ENCODE measurements around the gene UTP3. TPM values are rescaled to one million over a fixed set of nuclear protein-coding genes. Genes with fewer than 3 reads are reported as not detected.
A peak's percentile ranks its signal among the peaks of the same experiment; 100 is the strongest.
"Not testable (repeated sequence)": the region's sequence is repeated elsewhere in the genome, so short reads cannot be mapped to it uniquely, and the experiment has no call there.

The UTP3 gene
- total RNA-seq, 1 experiment from 2014 or later: 21.2 TPM

DNA sequence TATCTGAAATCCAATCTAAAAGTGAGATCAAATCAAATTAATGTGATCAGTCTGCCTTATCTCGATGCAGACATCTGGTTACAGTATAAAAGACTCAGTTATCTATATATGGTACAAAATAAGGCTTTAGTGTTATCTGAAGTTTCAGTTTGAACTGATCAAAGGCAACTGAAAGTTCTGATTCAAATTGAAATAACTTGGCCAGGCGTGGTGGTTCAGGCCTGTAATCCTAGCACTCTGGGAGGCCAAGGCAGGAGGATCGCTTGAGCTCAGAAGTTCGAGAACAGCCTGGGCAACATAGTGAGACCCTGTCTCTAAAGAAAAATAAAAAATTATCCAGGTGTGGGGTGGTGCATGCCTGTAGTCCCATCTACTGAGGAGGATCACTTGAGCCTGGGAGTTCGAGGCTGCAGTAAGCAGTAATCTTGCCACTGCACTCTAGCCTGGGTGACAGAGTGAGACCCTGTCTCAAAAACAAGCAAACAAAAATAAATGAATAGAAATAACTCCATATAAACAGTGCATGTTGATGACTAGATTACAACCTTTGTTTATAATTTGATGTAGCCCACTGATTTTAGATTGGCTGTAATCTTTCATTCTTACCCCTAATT is 26.9 kb upstream of the UTP3 start:
- peaks cover 11% of the 10 kb centered on the region for H3K4me1 ChIP-seq (ENCODE audit: low read length)
- peak overlapping the region; percentile 34; the same call in 1 of the 2 replicates for H2AFZ ChIP-seq (ENCODE audit: low read length)
- not testable (repeated sequence) for H3K27ac ChIP-seq (ENCODE audit: low read length); H3K9me3 ChIP-seq (ENCODE audit: low read length); H3K79me2 ChIP-seq (ENCODE audit: low read length); DNase-seq; H3K27me3 ChIP-seq (ENCODE audit: low read length); H3K36me3 ChIP-seq (ENCODE audit: insufficient read depth, low read length); H3K4me2 ChIP-seq (ENCODE audit: low read depth, low read length, poor library complexity, severe bottlenecking); H4K20me1 ChIP-seq (ENCODE audit: insufficient read depth, low read depth, low read length); H3K4me3 ChIP-seq (ENCODE audit: low read length); H3K9me2 ChIP-seq (replicated peaks; ENCODE audit: insufficient read depth, low read length); H3K9ac ChIP-seq (ENCODE audit: low read length)

DNA sequence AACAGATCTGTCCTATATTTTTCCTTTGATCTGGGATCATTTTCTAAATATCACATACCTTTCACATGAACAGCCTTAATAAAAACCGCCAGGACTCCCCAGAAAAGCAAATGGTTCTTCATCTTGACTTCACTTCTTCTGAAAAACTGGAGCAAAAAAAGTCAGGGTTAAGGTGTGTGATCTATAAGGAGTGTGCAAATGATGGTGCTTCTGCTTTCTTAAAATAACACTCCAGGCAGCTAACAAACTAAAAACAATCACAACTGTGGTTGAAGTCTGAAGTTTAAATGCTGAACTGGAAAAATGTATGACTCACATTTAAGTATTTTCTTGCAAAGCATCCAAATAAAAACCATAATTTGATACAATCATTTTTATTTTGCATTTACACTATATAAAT is 22.0 kb upstream of the UTP3 start, which contains the start of gene JCHAIN:
Gene JCHAIN, minus strand, starts transcription at position 140 of the 400 bp plus-strand sequence. Its CDS starts 18 bp downstream, at position 122.
- peak within 1 kb of the TSS; percentile 72 for H3K27ac ChIP-seq (ENCODE audit: low read length)
- no peak for DNase-seq
- peak within 1 kb of the TSS; percentile 63 for H3K4me2 ChIP-seq (ENCODE audit: low read depth, low read length, poor library complexity, severe bottlenecking)
- peaks cover 35% of the 10 kb centered on the region for H3K4me1 ChIP-seq (ENCODE audit: low read length)
- H3K79me2 ChIP-seq (ENCODE audit: low read length): no peaks in the 10 kb centered on the region
- peak within 1 kb of the TSS; percentile 42 for H3K9ac ChIP-seq (ENCODE audit: low read length)
- no peaks in the 10 kb centered on the region for H3K9me2 ChIP-seq (replicated peaks; ENCODE audit: insufficient read depth, low read length)
- no peaks in the 10 kb centered on the region for H3K9me3 ChIP-seq (ENCODE audit: low read length)
- peak within 1 kb of the TSS; percentile 46 for H3K4me3 ChIP-seq (ENCODE audit: low read length)
- H3K36me3 ChIP-seq (ENCODE audit: insufficient read depth, low read length): no peaks in the 10 kb centered on the region
- peak within 1 kb of the TSS; percentile 13; the same call in 1 of the 2 replicates for H2AFZ ChIP-seq (ENCODE audit: low read length)
- H4K20me1 ChIP-seq (ENCODE audit: insufficient read depth, low read depth, low read length): no peaks in the 10 kb centered on the region
- no peaks in the 10 kb centered on the region for H3K27me3 ChIP-seq (ENCODE audit: low read length)

DNA sequence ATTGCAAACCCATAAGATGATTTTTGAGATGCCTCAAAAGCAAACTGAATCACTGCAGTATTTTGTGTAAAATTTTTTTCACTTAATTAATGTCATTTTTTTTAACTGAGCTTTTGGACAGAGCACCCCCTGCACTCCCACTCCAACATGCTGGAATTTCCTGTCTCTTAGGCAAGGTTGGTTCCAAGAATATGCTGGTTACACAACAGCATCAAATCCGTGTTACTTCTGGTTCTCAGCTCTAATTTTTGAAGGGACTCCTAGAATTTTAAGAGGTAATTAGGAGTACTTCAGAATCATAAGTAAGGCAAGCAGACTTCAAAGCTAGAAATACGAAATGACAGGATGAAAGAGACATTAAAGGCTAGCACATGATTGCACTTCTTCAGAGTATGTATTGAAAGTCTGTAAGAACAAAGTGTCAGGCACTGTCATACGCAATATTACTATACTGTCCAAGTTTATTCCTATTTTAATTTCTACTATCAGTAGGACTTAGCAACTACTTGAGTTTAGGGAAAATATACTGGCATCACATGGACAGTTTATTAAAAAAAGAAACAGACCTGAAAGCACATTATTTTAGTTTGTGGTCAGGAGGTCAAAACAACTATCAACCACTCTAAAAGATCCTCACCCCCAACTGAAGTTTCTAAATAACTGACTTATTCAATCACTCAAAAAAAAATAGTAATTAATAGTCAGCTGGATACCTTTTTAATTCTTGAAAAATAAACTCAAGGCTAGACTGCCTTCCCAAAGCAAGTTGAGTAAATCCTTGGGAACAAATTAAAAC is 20.4 kb upstream of the UTP3 start:
- no peaks in the 10 kb centered on the region for H3K27me3 ChIP-seq (ENCODE audit: low read length)
- H3K4me3 ChIP-seq (ENCODE audit: low read length): no peak overlapping the region
- no peaks in the 10 kb centered on the region for H3K79me2 ChIP-seq (ENCODE audit: low read length)
- no peaks in the 10 kb centered on the region for H3K9me3 ChIP-seq (ENCODE audit: low read length)
- no peak for DNase-seq
- no peaks in the 10 kb centered on the region for H4K20me1 ChIP-seq (ENCODE audit: insufficient read depth, low read depth, low read length)
- H3K9me2 ChIP-seq (replicated peaks; ENCODE audit: insufficient read depth, low read length): no peaks in the 10 kb centered on the region
- H3K9ac ChIP-seq (ENCODE audit: low read length): no peak overlapping the region
- H3K4me2 ChIP-seq (ENCODE audit: low read depth, low read length, poor library complexity, severe bottlenecking): no peak overlapping the region
- 0 out of 2 replicates have a peak overlapping the region, but pooled peaks have one; percentile 57 for H2AFZ ChIP-seq (ENCODE audit: low read length)
- H3K36me3 ChIP-seq (ENCODE audit: insufficient read depth, low read length): no peaks in the 10 kb centered on the region
- H3K27ac ChIP-seq (ENCODE audit: low read length): no peak overlapping the region
- H3K4me1 ChIP-seq (ENCODE audit: low read length): peaks cover 35% of the 10 kb centered on the region

DNA sequence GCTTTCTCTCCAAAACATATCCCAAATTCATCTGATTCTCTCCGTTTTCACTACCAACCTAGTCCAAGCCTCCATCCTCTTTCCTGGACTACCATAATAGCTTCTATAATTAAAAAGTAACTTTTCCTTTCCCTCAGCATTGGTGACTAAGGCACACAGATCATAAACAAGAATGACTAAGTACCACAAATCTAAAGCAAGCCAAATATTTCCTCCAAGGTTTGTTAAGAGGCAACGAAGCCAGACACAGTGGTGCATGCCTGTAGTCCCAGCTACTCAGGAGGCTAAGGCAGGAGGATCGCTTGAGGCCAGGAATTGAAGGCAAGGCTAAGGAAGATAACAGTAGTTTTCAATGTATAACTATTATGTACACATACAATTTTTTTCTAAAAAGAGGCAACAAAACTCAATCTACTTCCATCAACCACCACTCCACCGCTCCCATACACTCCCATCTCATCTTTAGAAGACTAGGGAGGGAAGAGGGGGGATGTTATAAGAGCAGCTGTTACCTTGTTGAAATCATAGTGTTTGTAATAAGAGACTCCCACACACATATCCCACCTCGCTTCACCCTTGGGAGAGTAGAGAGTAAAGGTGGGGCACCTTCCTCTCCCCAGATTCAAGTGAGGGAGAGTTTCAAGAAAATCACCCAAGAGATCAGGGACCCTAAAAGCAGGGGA is 17.9 kb upstream of the UTP3 start:
- no peaks in the 10 kb centered on the region for H3K27me3 ChIP-seq (ENCODE audit: low read length)
- H3K36me3 ChIP-seq (ENCODE audit: insufficient read depth, low read length): no peaks in the 10 kb centered on the region
- peaks cover 32% of the 10 kb centered on the region for H3K4me1 ChIP-seq (ENCODE audit: low read length)
- no peaks in the 10 kb centered on the region for H3K9me3 ChIP-seq (ENCODE audit: low read length)
- no peak overlapping the region for H3K4me3 ChIP-seq (ENCODE audit: low read length)
- H2AFZ ChIP-seq (ENCODE audit: low read length): no peak overlapping the region
- H3K9ac ChIP-seq (ENCODE audit: low read length): no peak overlapping the region
- H3K4me2 ChIP-seq (ENCODE audit: low read depth, low read length, poor library complexity, severe bottlenecking): no peak overlapping the region
- H3K79me2 ChIP-seq (ENCODE audit: low read length): no peaks in the 10 kb centered on the region
- no peak for DNase-seq
- no peaks in the 10 kb centered on the region for H4K20me1 ChIP-seq (ENCODE audit: insufficient read depth, low read depth, low read length)
- H3K27ac ChIP-seq (ENCODE audit: low read length): no peak overlapping the region
- H3K9me2 ChIP-seq (replicated peaks; ENCODE audit: insufficient read depth, low read length): no peaks in the 10 kb centered on the region

- Histone ChIP-seq H3K36me3 (ENCODE audit: insufficient read depth, low read length) (no peaks in the 10 kb centered on the region), H3K9ac (ENCODE audit: low read length) (no peak overlapping the region), H3K79me2 (ENCODE audit: low read length) (no peaks in the 10 kb centered on the region), H3K27ac (ENCODE audit: low read length) (no peak overlapping the region), H3K9me3 (ENCODE audit: low read length) (no peaks in the 10 kb centered on the region), H3K9me2 (replicated peaks; ENCODE audit: insufficient read depth, low read length) (no peaks in the 10 kb centered on the region), H3K4me2 (ENCODE audit: low read depth, low read length, poor library complexity, severe bottlenecking) (no peak overlapping the region), H3K4me1 (ENCODE audit: low read length) (peaks cover 27% of the 10 kb centered on the region), H3K4me3 (ENCODE audit: low read length) (no peak overlapping the region), H2AFZ (ENCODE audit: low read length) (no peak overlapping the region), H4K20me1 (ENCODE audit: insufficient read depth, low read depth, low read length) (no peaks in the 10 kb centered on the region), H3K27me3 (ENCODE audit: low read length) (no peaks in the 10 kb centered on the region)
- DNase-seq: no peak
These were observed 17.2 kb upstream of the UTP3 start for GRCh38 chr4:70671091-70671490.

GRCh38 chr4:70674191-70674590 is 14.1 kb upstream of the UTP3 start:
- no peak overlapping the region for H3K27ac ChIP-seq (ENCODE audit: low read length)
- no peak overlapping the region for H3K4me3 ChIP-seq (ENCODE audit: low read length)
- H2AFZ ChIP-seq (ENCODE audit: low read length): no peak overlapping the region
- H4K20me1 ChIP-seq (ENCODE audit: insufficient read depth, low read depth, low read length): no peaks in the 10 kb centered on the region
- no peaks in the 10 kb centered on the region for H3K27me3 ChIP-seq (ENCODE audit: low read length)
- H3K9me2 ChIP-seq (replicated peaks; ENCODE audit: insufficient read depth, low read length): no peaks in the 10 kb centered on the region
- H3K9ac ChIP-seq (ENCODE audit: low read length): no peak overlapping the region
- no peaks in the 10 kb centered on the region for H3K79me2 ChIP-seq (ENCODE audit: low read length)
- H3K4me2 ChIP-seq (ENCODE audit: low read depth, low read length, poor library complexity, severe bottlenecking): no peak overlapping the region
- H3K36me3 ChIP-seq (ENCODE audit: insufficient read depth, low read length): no peaks in the 10 kb centered on the region
- peaks cover 33% of the 10 kb centered on the region for H3K4me1 ChIP-seq (ENCODE audit: low read length)
- no peaks in the 10 kb centered on the region for H3K9me3 ChIP-seq (ENCODE audit: low read length)
- no peak for DNase-seq

DNA sequence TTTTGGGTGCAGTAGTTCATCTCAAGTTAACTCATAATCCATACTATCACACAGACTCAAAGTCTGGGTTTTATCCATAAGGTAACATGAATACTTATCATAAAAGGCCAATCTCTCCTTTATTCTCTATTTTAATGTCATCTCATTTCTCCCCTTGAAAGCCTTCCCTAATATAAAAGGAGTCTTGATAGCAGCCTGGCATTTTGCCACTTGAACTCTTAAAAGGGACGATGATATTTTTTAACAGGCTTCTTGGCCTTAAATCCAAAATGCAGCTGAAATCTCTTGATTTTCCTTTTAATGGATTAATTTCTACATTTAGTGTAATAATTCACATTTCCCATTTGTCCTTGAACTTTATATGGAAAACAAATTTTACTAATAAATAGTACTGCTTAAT is 13.6 kb upstream of the UTP3 start:
- Histone ChIP-seq H2AFZ (ENCODE audit: low read length) (no peak overlapping the region), H3K79me2 (ENCODE audit: low read length) (no peaks in the 10 kb centered on the region), H4K20me1 (ENCODE audit: insufficient read depth, low read depth, low read length) (no peaks in the 10 kb centered on the region), H3K9ac (ENCODE audit: low read length) (no peak overlapping the region), H3K27ac (ENCODE audit: low read length) (no peak overlapping the region), H3K4me2 (ENCODE audit: low read depth, low read length, poor library complexity, severe bottlenecking) (no peak overlapping the region), H3K9me3 (ENCODE audit: low read length) (no peaks in the 10 kb centered on the region), H3K4me1 (ENCODE audit: low read length) (peaks cover 34% of the 10 kb centered on the region), H3K4me3 (ENCODE audit: low read length) (no peak overlapping the region), H3K36me3 (ENCODE audit: insufficient read depth, low read length) (no peaks in the 10 kb centered on the region), H3K27me3 (ENCODE audit: low read length) (no peaks in the 10 kb centered on the region), H3K9me2 (replicated peaks; ENCODE audit: insufficient read depth, low read length) (no peaks in the 10 kb centered on the region)
- peak; percentile 23 for DNase-seq

DNA sequence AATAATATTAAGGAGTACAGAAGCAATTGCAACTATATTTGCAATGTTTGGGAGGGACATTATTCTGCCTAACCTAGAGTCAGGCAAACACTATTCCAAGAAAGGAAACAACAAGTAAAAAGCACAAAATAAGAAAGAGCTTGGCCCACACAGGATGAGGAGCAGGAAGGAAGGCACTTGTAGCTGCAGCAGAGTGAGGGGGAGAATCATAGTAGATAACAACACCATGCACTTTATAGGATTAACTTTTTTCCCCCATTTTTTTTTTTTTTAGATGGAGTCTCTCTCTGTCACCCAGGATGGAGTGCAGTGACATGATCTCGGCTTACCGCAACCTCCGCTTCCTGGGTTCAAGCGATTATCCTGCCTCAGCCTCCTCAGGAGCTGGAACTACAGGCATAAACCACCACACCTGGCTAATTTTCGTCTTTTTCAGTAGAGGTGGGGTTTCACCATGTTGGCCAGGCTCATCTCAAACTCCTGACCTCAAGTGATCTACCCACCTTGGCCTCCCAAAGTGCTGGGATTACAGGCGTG is 11.7 kb upstream of the UTP3 start:
- H3K9ac ChIP-seq (ENCODE audit: low read length): no peak overlapping the region
- no peaks in the 10 kb centered on the region for H3K36me3 ChIP-seq (ENCODE audit: insufficient read depth, low read length)
- no peak overlapping the region for H3K27ac ChIP-seq (ENCODE audit: low read length)
- H3K4me3 ChIP-seq (ENCODE audit: low read length): no peak overlapping the region
- no peaks in the 10 kb centered on the region for H3K27me3 ChIP-seq (ENCODE audit: low read length)
- peaks cover 51% of the 10 kb centered on the region for H3K4me1 ChIP-seq (ENCODE audit: low read length)
- no peaks in the 10 kb centered on the region for H3K79me2 ChIP-seq (ENCODE audit: low read length)
- no peaks in the 10 kb centered on the region for H3K9me3 ChIP-seq (ENCODE audit: low read length)
- no peaks in the 10 kb centered on the region for H4K20me1 ChIP-seq (ENCODE audit: insufficient read depth, low read depth, low read length)
- DNase-seq: no peak
- no peak overlapping the region for H2AFZ ChIP-seq (ENCODE audit: low read length)
- no peak overlapping the region for H3K4me2 ChIP-seq (ENCODE audit: low read depth, low read length, poor library complexity, severe bottlenecking)
- no peaks in the 10 kb centered on the region for H3K9me2 ChIP-seq (replicated peaks; ENCODE audit: insufficient read depth, low read length)

Data from Karpas-422 (cell line).